ENCODE data around the gene FOLR3. TPM values are rescaled to one million over a fixed set of nuclear protein-coding genes. Genes with fewer than 3 reads are reported as not detected.

The FOLR3 gene
- total RNA-seq, 6 experiments from 2014 or later, result 9.1 to 13.7 (median 10.9) TPM

DNA sequence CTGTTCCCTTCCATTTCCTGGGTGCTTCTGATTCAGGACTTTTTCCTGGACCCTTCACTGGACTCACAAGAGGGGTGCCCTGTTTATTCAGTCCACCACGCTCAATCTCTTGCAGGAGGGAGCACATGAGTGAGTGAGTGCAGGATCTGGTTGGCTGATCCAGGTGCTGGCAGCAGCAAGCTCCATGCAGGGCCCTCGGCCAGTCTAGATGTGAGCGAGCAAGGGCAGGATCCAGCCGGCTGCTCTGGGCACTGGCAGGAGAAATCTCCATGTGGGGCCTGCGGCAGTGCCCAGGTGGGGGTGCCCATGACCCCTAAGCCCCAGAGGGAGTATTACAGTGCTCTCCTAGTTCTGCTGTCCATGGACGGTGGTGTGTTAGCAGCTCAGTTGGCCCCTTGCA, 11.5 kb upstream of the FOLR3 start:
- no peak overlapping the region for H3K4me3 Mint-ChIP-seq
- H3K27me3 Mint-ChIP-seq (ENCODE audit: insufficient read depth), result no peaks in the 10 kb centered on the region; the same call in 1 of the 2 replicates
- TF ChIP-seq, protein P1, sequence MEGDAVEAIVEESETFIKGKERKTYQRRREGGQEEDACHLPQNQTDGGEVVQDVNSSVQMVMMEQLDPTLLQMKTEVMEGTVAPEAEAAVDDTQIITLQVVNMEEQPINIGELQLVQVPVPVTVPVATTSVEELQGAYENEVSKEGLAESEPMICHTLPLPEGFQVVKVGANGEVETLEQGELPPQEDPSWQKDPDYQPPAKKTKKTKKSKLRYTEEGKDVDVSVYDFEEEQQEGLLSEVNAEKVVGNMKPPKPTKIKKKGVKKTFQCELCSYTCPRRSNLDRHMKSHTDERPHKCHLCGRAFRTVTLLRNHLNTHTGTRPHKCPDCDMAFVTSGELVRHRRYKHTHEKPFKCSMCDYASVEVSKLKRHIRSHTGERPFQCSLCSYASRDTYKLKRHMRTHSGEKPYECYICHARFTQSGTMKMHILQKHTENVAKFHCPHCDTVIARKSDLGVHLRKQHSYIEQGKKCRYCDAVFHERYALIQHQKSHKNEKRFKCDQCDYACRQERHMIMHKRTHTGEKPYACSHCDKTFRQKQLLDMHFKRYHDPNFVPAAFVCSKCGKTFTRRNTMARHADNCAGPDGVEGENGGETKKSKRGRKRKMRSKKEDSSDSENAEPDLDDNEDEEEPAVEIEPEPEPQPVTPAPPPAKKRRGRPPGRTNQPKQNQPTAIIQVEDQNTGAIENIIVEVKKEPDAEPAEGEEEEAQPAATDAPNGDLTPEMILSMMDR (IDR thresholded peaks at IDR 0.05), result no peak

DNA sequence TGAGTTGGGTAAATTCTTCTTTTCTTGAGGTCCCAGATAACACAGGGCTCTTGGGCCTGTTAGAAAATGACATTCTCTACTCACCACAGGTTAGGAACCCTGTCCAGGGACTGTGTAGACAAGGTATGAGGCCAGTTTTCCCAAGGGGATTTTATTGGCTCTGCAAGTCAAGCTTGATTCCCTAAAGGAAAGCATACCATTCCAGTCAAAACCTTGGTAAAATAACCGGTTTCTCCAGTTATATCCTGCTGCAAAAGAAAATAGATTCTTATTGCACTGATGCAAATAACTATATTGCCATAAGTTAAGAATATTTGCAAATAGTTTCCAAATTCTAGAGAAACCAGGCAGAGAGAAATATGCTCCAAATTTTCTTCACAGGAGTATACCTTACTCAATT, 9.6 kb upstream of the FOLR3 start:
- no peak overlapping the region for H3K27ac Mint-ChIP-seq
- peaks cover 30% of the 10 kb centered on the region for H3K9me3 Mint-ChIP-seq
- H3K4me1 Mint-ChIP-seq (ENCODE audit: low read depth), result peaks cover 19% of the 10 kb centered on the region
- H3K27me3 Mint-ChIP-seq (ENCODE audit: insufficient read depth), result no peaks in the 10 kb centered on the region; the same call in 1 of the 2 replicates
- no peak for DNase-seq
- TF ChIP-seq, protein P1 (IDR thresholded peaks at IDR 0.05), result no peak
- no peak overlapping the region for H3K4me3 Mint-ChIP-seq
- peaks cover 37% of the 10 kb centered on the region for H3K36me3 Mint-ChIP-seq (ENCODE audit: low read depth)

More for the DNA sequence above, 11.5 kb upstream of the FOLR3 start:
- H3K27ac Mint-ChIP-seq, result no peak overlapping the region
- H3K9me3 Mint-ChIP-seq, result peaks cover 27% of the 10 kb centered on the region
- H3K36me3 Mint-ChIP-seq (ENCODE audit: low read depth), result peaks cover 29% of the 10 kb centered on the region
- peaks cover 21% of the 10 kb centered on the region for H3K4me1 Mint-ChIP-seq (ENCODE audit: low read depth)
- no peak for DNase-seq

DNA sequence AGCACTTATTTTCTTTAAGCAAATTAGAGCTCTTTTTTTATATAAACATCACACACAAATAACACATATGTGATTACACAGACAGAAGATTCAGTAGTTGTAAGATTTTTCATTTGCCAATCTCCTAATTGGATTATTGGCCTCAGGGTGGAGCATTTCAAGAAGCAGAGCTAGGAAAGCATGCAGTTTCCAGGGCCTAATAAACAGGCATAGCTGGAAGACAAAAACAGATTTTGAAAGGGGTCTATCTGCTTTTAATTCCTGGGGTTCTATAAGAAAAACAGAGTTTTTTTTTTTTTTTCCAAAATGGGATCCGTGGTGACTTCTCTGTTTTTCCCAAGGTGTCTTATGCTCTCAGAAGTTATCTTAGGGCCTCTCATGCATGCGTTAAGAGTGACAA, 7.6 kb upstream of the FOLR3 start:
- TF ChIP-seq, protein P1 (IDR thresholded peaks at IDR 0.05), result no peak
- no peak for DNase-seq
- H3K4me1 Mint-ChIP-seq (ENCODE audit: low read depth), result peaks cover 14% of the 10 kb centered on the region
- peaks cover 30% of the 10 kb centered on the region for H3K9me3 Mint-ChIP-seq
- no peak overlapping the region for H3K4me3 Mint-ChIP-seq
- H3K36me3 Mint-ChIP-seq (ENCODE audit: low read depth), result peaks cover 37% of the 10 kb centered on the region
- H3K27me3 Mint-ChIP-seq (ENCODE audit: insufficient read depth), result no peaks in the 10 kb centered on the region
- H3K27ac Mint-ChIP-seq, result no peak overlapping the region

DNA sequence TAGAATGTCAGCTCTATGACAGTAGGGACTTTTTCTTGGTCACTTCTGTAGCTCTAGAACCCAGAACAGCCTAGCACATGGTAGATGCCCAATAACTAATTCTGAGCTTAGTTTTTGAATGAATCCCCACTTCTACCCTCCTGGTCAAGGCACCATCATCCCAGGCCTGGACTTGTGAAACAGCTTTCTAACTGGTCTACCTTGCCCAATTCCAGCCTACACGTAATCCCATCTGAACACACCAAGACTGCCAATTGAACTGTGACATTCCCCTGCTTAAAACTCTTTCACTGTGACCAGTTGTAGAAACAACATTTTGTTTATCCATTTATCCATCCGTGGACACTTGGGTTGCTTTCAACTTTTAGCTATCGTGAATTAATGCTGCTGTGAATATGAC, 6.1 kb upstream of the FOLR3 start:
- no peaks in the 10 kb centered on the region for H3K27me3 Mint-ChIP-seq (ENCODE audit: insufficient read depth)
- DNase-seq, result no peak
- H3K4me3 Mint-ChIP-seq, result no peak overlapping the region
- TF ChIP-seq, protein P1 (IDR thresholded peaks at IDR 0.05), result no peak
- H3K36me3 Mint-ChIP-seq (ENCODE audit: low read depth), result peaks cover 34% of the 10 kb centered on the region
- peaks cover 12% of the 10 kb centered on the region for H3K4me1 Mint-ChIP-seq (ENCODE audit: low read depth)
- H3K27ac Mint-ChIP-seq, result no peak overlapping the region
- H3K9me3 Mint-ChIP-seq, result peaks cover 29% of the 10 kb centered on the region

DNA sequence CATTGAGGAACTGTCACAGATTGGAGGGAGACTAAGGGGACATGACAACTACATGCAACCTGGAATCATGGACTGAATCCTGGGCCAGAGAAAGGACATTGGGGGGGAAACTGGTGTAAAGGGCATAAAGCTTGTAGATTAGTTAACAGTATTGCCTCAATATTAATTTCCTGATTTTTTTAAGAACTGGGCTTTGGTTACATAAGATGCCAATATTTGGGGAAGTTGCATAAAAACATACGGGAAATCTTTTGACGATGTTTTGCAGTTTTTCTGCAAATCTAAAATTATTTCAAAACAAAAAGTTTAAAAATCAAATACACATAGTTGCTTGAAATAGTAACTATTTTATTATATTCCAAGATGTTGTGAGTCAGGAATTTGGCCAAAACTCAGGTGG, 2.9 kb upstream of the FOLR3 start:
- Mint-ChIP-seq H3K27ac (no peak overlapping the region), H3K36me3 (ENCODE audit: low read depth) (peaks cover 31% of the 10 kb centered on the region), H3K4me1 (ENCODE audit: low read depth) (peaks cover 33% of the 10 kb centered on the region), H3K9me3 (peaks cover 29% of the 10 kb centered on the region), H3K4me3 (no peak overlapping the region), H3K27me3 (ENCODE audit: insufficient read depth) (no peaks in the 10 kb centered on the region; the same call in 1 of the 2 replicates)
- no peak for DNase-seq
- TF ChIP-seq, protein P1 (IDR thresholded peaks at IDR 0.05), result no peak
